Stimulated activated CD4-positive, alpha-beta T cell treated with anti-CD3 and anti-CD28 coated beads, TNF-alpha, amount 100 ng/mL, for 24 hours (primary cell): ENCODE results near the gene PTPRN2.
"Not testable (repeated sequence)": the region's sequence is repeated elsewhere in the genome, so short reads cannot be mapped to it uniquely, and the experiment has no call there.

Experiments
- DNase-seq, 3 experiments: peaks; one replicate each; pipeline ENCODE4 v3.0.0-alpha.2; 2020; ENCODE audit warnings: low read depth in 3 of 3

Gene PTPRN2

DNA sequence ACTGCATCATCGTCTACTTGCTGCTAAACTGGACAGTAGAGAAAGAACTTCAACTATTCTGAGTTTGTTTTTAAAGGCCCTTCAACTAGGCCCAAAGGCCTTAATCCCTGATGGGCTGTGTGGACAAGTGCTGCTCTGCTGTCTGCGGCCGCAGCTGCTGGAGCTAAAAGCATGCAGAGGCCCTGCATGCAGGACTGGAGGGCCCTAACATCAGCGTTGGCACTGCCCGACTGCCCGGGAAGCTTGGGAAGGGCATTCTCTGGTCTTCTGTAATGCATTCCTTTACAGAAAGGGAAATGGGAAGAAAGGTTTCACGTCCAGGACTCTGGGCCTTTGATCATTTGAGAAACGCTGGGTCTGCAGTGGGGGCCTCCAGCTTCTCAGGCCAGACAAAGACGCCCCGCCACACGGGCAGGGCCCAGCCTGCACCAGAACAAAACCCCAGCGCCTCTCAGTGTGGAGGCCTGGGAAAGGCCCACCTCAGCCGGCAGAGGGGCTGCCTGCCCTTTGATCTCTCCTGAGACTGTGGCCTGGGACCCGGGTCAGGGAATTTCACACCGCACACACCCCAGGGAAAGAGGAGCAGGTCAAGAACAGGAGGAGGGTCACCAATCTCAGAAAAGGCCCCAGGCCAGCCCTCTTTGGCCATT, 1021.5 kb downstream of the PTPRN2 start:
- no peak for DNase-seq

- no peak for DNase-seq
Observed at GRCh38 chr7:157565201-157565626, 1022.4 kb downstream of the PTPRN2 start.

- no peak for DNase-seq
Observed at GRCh38 chr7:157564517-157565177, 1023.0 kb downstream of the PTPRN2 start.

GRCh38 chr7:157563467-157564135, 1024.0 kb downstream of the PTPRN2 start:
- not testable (repeated sequence) for DNase-seq

DNA sequence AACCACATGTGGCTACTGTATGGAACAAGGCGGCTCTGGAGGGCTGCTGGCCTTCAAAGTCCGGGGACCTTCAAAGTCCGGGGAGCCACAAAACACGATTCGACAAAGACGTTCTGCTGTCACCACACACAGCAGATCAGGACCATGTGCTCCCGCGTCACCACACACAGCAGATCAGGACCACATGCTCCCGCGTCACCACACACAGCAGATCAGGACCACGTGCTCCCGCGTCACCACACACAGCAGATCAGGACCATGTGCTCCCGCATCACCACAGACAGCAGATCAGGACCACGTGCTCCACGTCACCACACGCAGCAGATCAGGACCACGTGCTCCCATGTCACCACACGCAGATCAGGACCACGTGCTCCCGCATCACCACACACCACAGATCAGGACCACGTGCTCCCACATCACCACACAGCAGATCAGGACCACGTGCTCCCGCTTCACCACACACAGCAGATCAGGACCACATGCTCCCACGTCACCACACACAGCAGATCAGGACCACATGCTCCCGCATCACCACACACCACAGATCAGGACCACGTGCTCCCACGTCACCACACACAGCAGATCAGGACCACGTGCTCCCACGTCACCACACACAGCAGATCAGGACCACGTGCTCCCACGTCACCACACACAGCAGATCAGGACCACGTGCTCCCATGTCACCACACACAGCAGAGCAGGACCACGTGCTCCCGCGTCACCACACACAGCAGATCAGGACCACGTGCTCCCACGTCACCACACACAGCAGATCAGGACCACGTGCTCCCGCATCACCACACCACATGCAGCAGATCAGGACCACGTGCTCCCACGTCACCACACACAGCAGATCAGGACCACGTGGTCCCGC, 1024.9 kb downstream of the PTPRN2 start:
- DNase-seq, result not testable (repeated sequence)

GRCh38 chr7:157561816-157562410, 1025.7 kb downstream of the PTPRN2 start:
- no peak for DNase-seq

DNA sequence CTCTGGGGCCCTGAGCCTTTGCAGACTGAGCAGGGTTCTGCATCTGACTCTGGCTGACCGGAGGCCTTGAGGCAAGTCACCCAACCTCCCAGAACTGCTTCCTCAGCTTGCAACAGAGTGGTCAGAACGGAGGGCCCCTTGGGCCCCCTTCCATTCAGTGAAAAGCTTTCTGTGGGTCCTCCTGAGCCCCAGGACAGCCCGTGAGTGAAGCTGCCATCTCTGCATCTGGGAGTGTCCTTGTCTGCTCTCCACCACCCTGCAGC, 1026.2 kb downstream of the PTPRN2 start:
- no peak for DNase-seq

DNA sequence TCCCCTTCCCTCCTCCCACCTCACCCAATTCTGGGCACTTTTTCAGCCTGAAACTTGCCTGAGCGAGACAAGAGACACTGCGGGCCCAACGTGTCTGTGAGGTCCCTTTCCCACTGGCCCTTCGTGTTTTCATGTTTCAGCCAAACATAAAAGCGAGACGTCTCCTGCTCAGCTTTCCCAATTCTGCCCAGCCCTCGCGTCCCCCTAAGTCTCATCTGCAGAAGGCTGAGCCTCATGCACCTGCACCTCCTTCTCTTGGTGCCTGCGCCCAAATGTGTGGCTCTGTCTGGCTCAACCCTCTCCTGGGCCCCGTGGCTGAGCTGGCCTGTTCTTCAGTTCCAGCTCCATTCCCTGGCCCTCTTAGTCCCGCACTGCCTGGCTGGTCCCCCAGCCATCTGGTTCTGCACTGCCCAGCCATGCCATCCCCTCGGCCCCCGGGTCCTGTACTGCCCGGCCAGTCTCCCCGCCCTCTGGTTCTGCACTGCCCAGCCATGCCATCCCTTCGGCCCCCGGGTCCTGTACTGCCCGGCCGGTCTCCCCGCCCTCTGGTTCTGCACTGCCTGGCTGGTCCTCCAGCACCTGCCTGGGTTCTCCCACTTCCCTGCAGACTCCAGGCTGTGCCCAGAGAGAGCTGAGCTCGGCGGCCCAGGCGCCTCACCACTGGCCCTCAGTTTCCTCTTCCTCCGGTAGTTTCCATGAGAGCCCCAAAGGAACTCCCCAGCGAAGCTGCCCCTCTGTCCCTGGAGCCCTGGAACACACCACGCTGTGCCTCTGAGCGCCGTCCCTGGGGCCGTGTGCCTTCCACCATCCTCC, 1026.7 kb downstream of the PTPRN2 start:
- DNase-seq, result no peak

DNA sequence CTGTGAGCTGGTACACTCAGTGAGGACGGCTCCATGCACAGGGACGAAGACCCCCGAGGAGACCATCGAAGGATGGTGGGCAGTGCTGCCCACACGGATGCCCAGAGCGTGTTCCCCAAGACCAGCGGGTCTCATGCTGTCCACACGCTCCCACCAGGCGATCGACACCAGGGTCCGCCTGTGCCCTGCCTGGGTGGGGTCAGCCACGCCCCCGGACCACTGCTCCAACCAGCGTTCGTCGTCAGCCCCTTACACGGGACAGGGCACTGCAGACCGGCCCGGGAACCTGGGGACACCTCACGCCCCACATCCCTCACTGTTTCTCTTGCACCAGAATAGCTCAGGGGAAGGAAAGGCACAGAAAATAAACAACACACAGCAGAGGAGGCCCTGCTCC, 1027.4 kb downstream of the PTPRN2 start:
- DNase-seq, result no peak

- DNase-seq, result no peak
Observed at GRCh38 chr7:157559596-157560257, 1027.9 kb downstream of the PTPRN2 start.

- DNase-seq, result no peak
Observed at GRCh38 chr7:157558875-157559595, 1028.6 kb downstream of the PTPRN2 start.

GRCh38 chr7:157558516-157558874, 1029.1 kb downstream of the PTPRN2 start:
- DNase-seq, result no peak

- DNase-seq, result no peak
Observed at GRCh38 chr7:157558061-157558460, 1029.6 kb downstream of the PTPRN2 start.

GRCh38 chr7:157557263-157557662, 1030.4 kb downstream of the PTPRN2 start:
- DNase-seq, result no peak

- no peak for DNase-seq
Observed at GRCh38 chr7:157556642-157556944, 1031.0 kb downstream of the PTPRN2 start.

- no peak for DNase-seq
Observed at GRCh38 chr7:157555944-157556641, 1031.5 kb downstream of the PTPRN2 start.

- DNase-seq, result no peak
Observed at GRCh38 chr7:157555313-157555712, 1032.3 kb downstream of the PTPRN2 start.

- DNase-seq, result no peak
Observed at GRCh38 chr7:157554393-157555238, 1033.0 kb downstream of the PTPRN2 start.

- DNase-seq, result no peak
Observed at GRCh38 chr7:157553256-157553655, 1034.4 kb downstream of the PTPRN2 start.
